Stomach (tissue), 9 donors: Measurements from ENCODE around the gene NOP9. TPM values are rescaled to one million over a fixed set of nuclear protein-coding genes. Genes with fewer than 3 reads are reported as not detected.
A peak's percentile ranks its signal among the peaks of the same experiment; 100 is the strongest.

ENCODE experiments used
- DNase-seq, 2 donors: peaks; one replicate each; pipeline versions ENCODE4 v3.0.0 to v3.0.0-alpha.2; 2013 to 2019
- H3K27ac ChIP-seq, 5 donors: fragments of 200-600 bp in 4 of 5; sonication (generic) in 4 of 5; one replicate each; pipeline ENCODE4 v1.5.1; 2013 to 2019; ENCODE audit warnings: mild to moderate bottlenecking in 1 of 5, moderate library complexity in 1 of 5
- H3K27me3 ChIP-seq, 3 donors: fragments of 200-600 bp; sonication (generic); one replicate each; pipeline ENCODE4 v1.5.1; 2017 to 2019; ENCODE audit warnings: mixed run types in 1 of 3
- H3K36me3 ChIP-seq, 4 donors: fragments of 200-600 bp; sonication (generic); 1 replicate in 3 of 4; 2 replicates in 1 of 4; pipeline ENCODE4 v1.5.1; 2016 to 2019
- H3K4me1 ChIP-seq, 4 donors: fragments of 200-600 bp; sonication (generic); one replicate each; pipeline ENCODE4 v1.5.1; 2016 to 2019
- H3K4me3 ChIP-seq, 4 donors: fragments of 200-600 bp; sonication (generic) in 3 of 4; one replicate each; pipeline ENCODE4 v1.5.1; 2016 to 2019; ENCODE audit warnings: mild to moderate bottlenecking in 1 of 4
- H3K9me3 ChIP-seq, 4 donors: fragments of 200-600 bp; sonication (generic); one replicate each; pipeline ENCODE4 v1.5.1; 2016 to 2019
- CTCF ChIP-seq, 7 experiments: fragments of 450-650 bp in 4 of 7; fragments of 200-600 bp in 3 of 7; sonication (generic) in 3 of 7; IDR thresholded peaks; one replicate each; pipeline ENCODE4 v1.5.1; 2016 to 2019; ENCODE audit warnings: antibody characterized with exemption in 7 of 7, control low read depth in 2 of 7, mild to moderate bottlenecking in 1 of 7
- EP300 ChIP-seq: sonication (generic); formaldehyde crosslinking; IDR thresholded peaks from one replicate; pipeline ENCODE4 v1.6.1; 2017; ENCODE audit warnings: antibody characterized with exemption
- POLR2A ChIP-seq, 4 donors: fragments of 450-650 bp; IDR thresholded peaks; one replicate each; pipeline ENCODE4 v1.6.1; 2016; ENCODE audit warnings: antibody characterized with exemption in 4 of 4, control low read depth in 2 of 4, mild to moderate bottlenecking in 1 of 4, moderate library complexity in 1 of 4
- POLR2AphosphoS5 ChIP-seq, 3 donors: sonication (generic); formaldehyde crosslinking; IDR thresholded peaks; one replicate each; pipeline ENCODE4 v1.6.1; 2016; ENCODE audit warnings: antibody characterized with exemption in 3 of 3
- WGBS, 5 donors: extraction: QIAGEN DNeasy Blood & Tissue Kit in 3 of 5; methylation state at CpG; one replicate each; pipeline versions ENCODE4 v1.1.5 to v1.1.7; 2013 to 2018; 5-methylcytosine and 5-hydroxymethylcytosine counted together
- intact Hi-C: fragments of 100-400 bp; cut with DNase I; formaldehyde crosslinking; loops from one replicate; pipeline ENCODE4 v1.15.1; 2023; ENCODE audit warnings: low total_unique reads
- polyA plus RNA-seq, 3 donors: library from polyadenylated mRNA; stranded (reverse); fragments of 200-250 nt; gene quantifications; one replicate each; pipeline ENCODE4 v1.2.3, GENCODE V29; 2013
- total RNA-seq, 5 donors: library from RNA; depleted of rRNA; stranded (reverse); fragments of >200 nt; gene quantifications; one replicate each; pipeline versions ENCODE4 v1.1.0 to v1.2.3, GENCODE V29; 2014 to 2016
- donor health status: healthy with polysubstance abuse.
- donor health status: Bipolar disorder and iron deficiency.
- donor health status: healthy.

The NOP9 gene
- total and polyA plus RNA-seq, 8 donors: 5.4 to 25.7 (median 11.5) TPM

GRCh38 chr14:24261969-24262327 lies 37.7 kb upstream of the NOP9 start:
- no peak for DNase-seq
- Histone ChIP-seq H3K27me3 (no peaks in the 10 kb centered on the region), H3K4me1 (peaks cover 0 to 12% (median 6%) of the 10 kb centered on the region in 4 donors), H3K4me3 (no peak overlapping the region), H3K27ac (no peak overlapping the region), H3K36me3 (peaks cover 9 to 53% (median 25%) of the 10 kb centered on the region in 4 donors), H3K9me3 (no peaks in the 10 kb centered on the region)
- intact Hi-C loops: no loop called here
- TF ChIP-seq EP300 (no peak), POLR2AphosphoS5 (IDR thresholded peaks at IDR 0.05) (no peak), CTCF (IDR thresholded peaks at IDR 0.05) (no peak), POLR2A (IDR thresholded peaks at IDR 0.05) (no peak)
- WGBS, 5 donors: 89 to 92% (median 91%) methylated on average over 6 to 19 of the region's 19 CpGs

- H3K36me3 ChIP-seq: peaks cover 21 to 63% (median 36%) of the 10 kb centered on the region in 4 donors
- H3K27ac ChIP-seq: no peak within 1 kb of the TSS
- no peaks in the 10 kb centered on the region for H3K9me3 ChIP-seq
- peaks cover 0 to 12% (median 6%) of the 10 kb centered on the region in 4 donors for H3K4me1 ChIP-seq
- 71 to 84% (median 82%) methylated on average over 9 to 14 of the region's 14 CpGs for WGBS, 5 donors
- TF ChIP-seq CTCF (IDR thresholded peaks at IDR 0.05): no peak
- TF ChIP-seq EP300: no peak
- H3K4me3 ChIP-seq: no peak within 1 kb of the TSS
- DNase-seq: no peak
- intact Hi-C loops: no loop called here
- no peaks in the 10 kb centered on the region for H3K27me3 ChIP-seq
Observed at GRCh38 chr14:24262821-24263733, 36.6 kb upstream of the NOP9 start, which contains the start of gene TGM1. Gene TGM1 (minus strand): TSS chr14:24263177. CDS start chr14:24262352, 825 bp downstream.

GRCh38 chr14:24263848-24264247 lies 35.8 kb upstream of the NOP9 start:
- 63 to 83% (median 71%) methylated on average over 6 of the region's 6 CpGs for WGBS, 5 donors
- no peak for TF ChIP-seq EP300
- no peak for TF ChIP-seq CTCF (IDR thresholded peaks at IDR 0.05)
- TF ChIP-seq POLR2AphosphoS5 (IDR thresholded peaks at IDR 0.05): no peak
- TF ChIP-seq POLR2A (IDR thresholded peaks at IDR 0.05): no peak
- no peak for DNase-seq
- no peak overlapping the region for H3K27ac ChIP-seq
- H3K9me3 ChIP-seq: no peaks in the 10 kb centered on the region
- H3K4me1 ChIP-seq: peaks cover 0 to 9% (median 6%) of the 10 kb centered on the region in 4 donors
- intact Hi-C loops: no loop called here
- H3K36me3 ChIP-seq: peaks cover 28 to 66% (median 44%) of the 10 kb centered on the region in 4 donors
- H3K4me3 ChIP-seq: no peak overlapping the region
- H3K27me3 ChIP-seq: no peaks in the 10 kb centered on the region

GRCh38 chr14:24264298-24264697 lies 35.4 kb upstream of the NOP9 start:
- 69 to 79% (median 77%) methylated on average over 6 of the region's 6 CpGs for WGBS, 5 donors
- H3K4me3 ChIP-seq: no peak overlapping the region
- no peaks in the 10 kb centered on the region for H3K27me3 ChIP-seq
- no peaks in the 10 kb centered on the region for H3K9me3 ChIP-seq
- peak in 1 of 2 donors; percentile 59 for DNase-seq
- peaks cover 30 to 70% (median 48%) of the 10 kb centered on the region in 4 donors for H3K36me3 ChIP-seq
- intact Hi-C loops: no loop called here
- no peak for TF ChIP-seq POLR2A (IDR thresholded peaks at IDR 0.05)
- TF ChIP-seq POLR2AphosphoS5 (IDR thresholded peaks at IDR 0.05): no peak
- TF ChIP-seq EP300: no peak
- TF ChIP-seq CTCF (IDR thresholded peaks at IDR 0.05): no peak
- H3K4me1 ChIP-seq: peaks cover 0 to 5% (median 2%) of the 10 kb centered on the region in 4 donors
- no peak overlapping the region for H3K27ac ChIP-seq
